ENCODE results near the gene MRPL47. TPM values are rescaled to one million over a fixed set of nuclear protein-coding genes. Genes with fewer than 3 reads are reported as not detected.

The MRPL47 gene
- total and polyA plus RNA-seq, 2 experiments from 2014 or later, result 38.3 to 63.8 TPM

DNA sequence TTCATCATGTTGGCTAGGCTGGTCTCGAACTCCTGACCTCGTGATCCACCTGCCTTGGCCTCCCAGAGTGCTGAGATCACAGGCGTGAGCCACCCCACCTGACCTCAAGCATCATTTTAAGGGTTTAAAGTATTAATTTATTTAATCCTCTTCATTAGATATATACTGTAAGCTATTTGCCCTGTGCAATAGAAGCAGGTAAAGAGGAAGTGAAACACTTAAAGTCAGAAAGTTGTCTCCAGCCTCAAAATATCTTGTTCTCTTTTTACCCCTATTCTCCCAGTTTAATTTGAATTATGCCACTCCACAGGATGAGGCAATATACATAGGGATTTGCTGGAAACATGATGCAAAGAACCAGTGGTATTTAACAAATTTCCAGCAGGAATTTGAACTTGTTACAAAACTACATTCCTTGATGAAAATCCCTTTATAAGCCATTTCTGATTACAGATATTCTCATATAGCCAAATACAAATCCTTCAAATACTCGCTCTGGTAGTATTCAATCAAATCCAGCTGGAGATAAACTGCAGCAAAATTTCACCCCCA lies 2.2 kb upstream of the MRPL47 start:
- peaks cover 84% of the 10 kb centered on the region for H3K79me2 ChIP-seq

GRCh38 chr3:179603831-179604230 lies 607 bp downstream of the MRPL47 start:
- Histone ChIP-seq H4K20me1 (ENCODE audit: insufficient read depth, poor library complexity, severe bottlenecking) (no peaks in the 10 kb centered on the region), H2AFZ (peak overlapping the region; percentile 65), H3K9me3 (ENCODE audit: low read depth) (no peaks in the 10 kb centered on the region), H3K79me2 (peaks cover 67% of the 10 kb centered on the region), H3K4me2 (peak overlapping the region; percentile 73), H3K36me3 (replicated peaks; ENCODE audit: insufficient read depth, low read depth) (no peaks in the 10 kb centered on the region), H3K4me1 (ENCODE audit: insufficient read depth) (peaks cover 6% of the 10 kb centered on the region), H3K27ac (peak overlapping the region; percentile 94), H3K27me3 (no peaks in the 10 kb centered on the region), H3K4me3 (peak overlapping the region; percentile 57), H3K9me2 (replicated peaks; ENCODE audit: insufficient read depth) (no peaks in the 10 kb centered on the region)
- TF ChIP-seq EZH2 (IDR thresholded peaks at IDR 0.05; ENCODE audit: borderline replicate concordance) (no peak), CTCF (IDR thresholded peaks at IDR 0.05; ENCODE audit: poor library complexity) (no peak), EZH2phosphoT487 (IDR thresholded peaks at IDR 0.05; ENCODE audit: low read depth, severe bottlenecking, unreplicated experiment) (no peak)
- 7% methylated on average over 3 of the region's 3 CpGs for WGBS (ENCODE audit: low lambda C conversion rate, missing lambda C conversion rate)
- no peak for DNase-seq (ENCODE audit: low spot score)

More for the DNA sequence above, 2.2 kb upstream of the MRPL47 start:
- Histone ChIP-seq H3K9me2 (replicated peaks; ENCODE audit: insufficient read depth) (no peaks in the 10 kb centered on the region), H3K4me1 (ENCODE audit: insufficient read depth) (peaks cover 6% of the 10 kb centered on the region), H2AFZ (no peak overlapping the region), H3K36me3 (replicated peaks; ENCODE audit: insufficient read depth, low read depth) (no peaks in the 10 kb centered on the region), H3K27ac (no peak overlapping the region), H3K4me2 (no peak overlapping the region), H3K9me3 (ENCODE audit: low read depth) (no peaks in the 10 kb centered on the region), H4K20me1 (ENCODE audit: insufficient read depth, poor library complexity, severe bottlenecking) (peaks cover 3% of the 10 kb centered on the region), H3K4me3 (no peak overlapping the region), H3K27me3 (no peaks in the 10 kb centered on the region)
- 95% methylated on average over 4 of the region's 4 CpGs for WGBS (ENCODE audit: low lambda C conversion rate, missing lambda C conversion rate)
- TF ChIP-seq EZH2 (IDR thresholded peaks at IDR 0.05; ENCODE audit: borderline replicate concordance), result no peak
- DNase-seq (ENCODE audit: low spot score), result no peak

DNA sequence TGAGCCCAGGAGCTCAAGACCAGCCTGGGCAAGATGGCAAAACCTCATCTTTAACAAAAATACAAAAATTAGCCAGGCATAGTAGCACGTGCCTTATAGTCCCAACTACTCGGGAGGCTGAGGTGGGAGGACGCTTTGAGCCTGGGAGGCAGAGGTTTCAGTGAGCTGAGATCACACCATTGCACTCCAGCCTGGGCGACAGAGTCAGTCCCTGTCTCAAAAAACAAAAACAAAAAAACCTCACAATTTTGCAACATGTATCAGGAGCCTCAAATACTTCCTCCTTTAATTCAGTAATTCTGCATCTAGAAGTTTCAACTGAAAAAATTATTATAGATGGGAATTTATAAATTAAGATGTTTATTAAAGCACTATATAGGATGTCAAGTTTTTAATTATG lies 1.1 kb downstream of the MRPL47 start:
- Histone ChIP-seq H3K4me2 (peak overlapping the region; percentile 73), H3K4me3 (peak overlapping the region; percentile 57), H4K20me1 (ENCODE audit: insufficient read depth, poor library complexity, severe bottlenecking) (no peaks in the 10 kb centered on the region), H3K9me2 (replicated peaks; ENCODE audit: insufficient read depth) (no peaks in the 10 kb centered on the region), H3K9me3 (ENCODE audit: low read depth) (no peaks in the 10 kb centered on the region), H2AFZ (no peak overlapping the region), H3K27ac (no peak overlapping the region), H3K4me1 (ENCODE audit: insufficient read depth) (peaks cover 6% of the 10 kb centered on the region), H3K27me3 (no peaks in the 10 kb centered on the region), H3K36me3 (replicated peaks; ENCODE audit: insufficient read depth, low read depth) (no peaks in the 10 kb centered on the region), H3K79me2 (peaks cover 66% of the 10 kb centered on the region)
- TF ChIP-seq CTCF (IDR thresholded peaks at IDR 0.05; ENCODE audit: poor library complexity), result no peak
- WGBS (ENCODE audit: low lambda C conversion rate, missing lambda C conversion rate), result 93% methylated on average over 4 of the region's 4 CpGs
- DNase-seq (ENCODE audit: low spot score), result no peak

DNA sequence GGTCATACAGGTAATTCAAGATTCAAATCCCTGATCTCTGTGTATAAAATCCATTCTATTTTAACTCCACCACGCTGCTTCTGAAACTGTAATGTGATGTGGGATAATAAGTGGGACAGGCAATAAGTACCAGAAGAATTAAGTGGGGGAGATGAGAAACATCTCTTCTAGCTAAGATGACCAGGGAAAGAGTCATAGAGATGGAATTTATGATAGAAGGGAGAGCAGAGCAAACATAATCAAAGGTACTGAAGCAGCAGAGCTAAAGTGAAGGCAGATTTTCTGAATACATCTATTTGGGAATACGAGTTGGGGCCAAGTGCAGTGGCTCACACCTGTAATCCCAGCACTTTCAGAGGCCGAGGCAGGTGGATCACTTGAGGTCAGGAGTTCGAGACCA lies 4.9 kb downstream of the MRPL47 start:
- WGBS (ENCODE audit: low lambda C conversion rate, missing lambda C conversion rate), result 96% methylated on average over 4 of the region's 4 CpGs
- no peaks in the 10 kb centered on the region for H4K20me1 ChIP-seq (ENCODE audit: insufficient read depth, poor library complexity, severe bottlenecking)
- DNase-seq (ENCODE audit: low spot score), result no peak
- H3K9me3 ChIP-seq (ENCODE audit: low read depth), result no peaks in the 10 kb centered on the region
- no peak overlapping the region for H3K27ac ChIP-seq
- H3K4me1 ChIP-seq (ENCODE audit: insufficient read depth), result peaks cover 6% of the 10 kb centered on the region
- H3K9me2 ChIP-seq (replicated peaks; ENCODE audit: insufficient read depth), result no peaks in the 10 kb centered on the region
- no peak for TF ChIP-seq EZH2 (IDR thresholded peaks at IDR 0.05; ENCODE audit: borderline replicate concordance)
- no peak for TF ChIP-seq CTCF (IDR thresholded peaks at IDR 0.05; ENCODE audit: poor library complexity)
- no peak for TF ChIP-seq EZH2phosphoT487 (IDR thresholded peaks at IDR 0.05; ENCODE audit: low read depth, severe bottlenecking, unreplicated experiment)
- peaks cover 42% of the 10 kb centered on the region for H3K79me2 ChIP-seq
- H3K36me3 ChIP-seq (replicated peaks; ENCODE audit: insufficient read depth, low read depth), result no peaks in the 10 kb centered on the region
- no peak overlapping the region for H2AFZ ChIP-seq
- H3K27me3 ChIP-seq, result no peaks in the 10 kb centered on the region
- no peak overlapping the region for H3K4me3 ChIP-seq
- no peak overlapping the region for H3K4me2 ChIP-seq
